ENCODE results near the gene LRP6.
"Not testable (repeated sequence)": the region's sequence is repeated elsewhere in the genome, so short reads cannot be mapped to it uniquely, and the experiment has no call there.

Gene LRP6

GRCh38 chr12:12265571-12266388 is 1.1 kb downstream of the LRP6 start:
- DNase-seq (ENCODE audit: low spot score): no peak

- DNase-seq (ENCODE audit: low spot score): no peak
Observed at GRCh38 chr12:12265035-12265434, 1.8 kb downstream of the LRP6 start.

GRCh38 chr12:12263909-12264308 is 2.9 kb downstream of the LRP6 start:
- no peak for DNase-seq (ENCODE audit: low spot score)

GRCh38 chr12:12256291-12256757 is 10.5 kb downstream of the LRP6 start:
- DNase-seq (ENCODE audit: low spot score): not testable (repeated sequence)

- no peak for DNase-seq (ENCODE audit: low spot score)
Observed at GRCh38 chr12:12254553-12254952, 12.3 kb downstream of the LRP6 start.

GRCh38 chr12:12249216-12250050 is 17.4 kb downstream of the LRP6 start:
- DNase-seq (ENCODE audit: low spot score): no peak

GRCh38 chr12:12247584-12247983 is 19.3 kb downstream of the LRP6 start:
- DNase-seq (ENCODE audit: low spot score): no peak

GRCh38 chr12:12244341-12244740 is 22.5 kb downstream of the LRP6 start:
- DNase-seq (ENCODE audit: low spot score): no peak

GRCh38 chr12:12240662-12241340 is 26.0 kb downstream of the LRP6 start:
- DNase-seq (ENCODE audit: low spot score): no peak

GRCh38 chr12:12239127-12239526 is 27.7 kb downstream of the LRP6 start:
- DNase-seq (ENCODE audit: low spot score): no peak

- DNase-seq (ENCODE audit: low spot score): no peak
Observed at GRCh38 chr12:12238605-12239004, 28.2 kb downstream of the LRP6 start.

- DNase-seq (ENCODE audit: low spot score): no peak
Observed at GRCh38 chr12:12236896-12237295, 29.9 kb downstream of the LRP6 start.

GRCh38 chr12:12230275-12230674 is 36.6 kb downstream of the LRP6 start:
- no peak for DNase-seq (ENCODE audit: low spot score)

- no peak for DNase-seq (ENCODE audit: low spot score)
Observed at GRCh38 chr12:12229556-12230092, 37.2 kb downstream of the LRP6 start.

GRCh38 chr12:12228402-12228801 is 38.4 kb downstream of the LRP6 start:
- DNase-seq (ENCODE audit: low spot score): no peak

- DNase-seq (ENCODE audit: low spot score): no peak
Observed at GRCh38 chr12:12226187-12226586, 40.7 kb downstream of the LRP6 start.

- no peak for DNase-seq (ENCODE audit: low spot score)
Observed at GRCh38 chr12:12224240-12224940, 42.5 kb downstream of the LRP6 start.

GRCh38 chr12:12221560-12221959 is 45.3 kb downstream of the LRP6 start:
- no peak for DNase-seq (ENCODE audit: low spot score)

- no peak for DNase-seq (ENCODE audit: low spot score)
Observed at GRCh38 chr12:12219664-12220063, 47.2 kb downstream of the LRP6 start.

GRCh38 chr12:12217018-12217359 is 49.9 kb downstream of the LRP6 start:
- DNase-seq (ENCODE audit: low spot score): no peak

GRCh38 chr12:12216349-12217017 is 50.4 kb downstream of the LRP6 start:
- DNase-seq (ENCODE audit: low spot score): no peak
